Natural killer cell (primary cell): ENCODE measurements around the gene CMTM3. TPM values are rescaled to one million over a fixed set of nuclear protein-coding genes. Genes with fewer than 3 reads are reported as not detected.

ENCODE experiments used
- ATAC-seq, 3 donors: fragments of 150-1000 bp in 2 of 3; fragments of 200-7000 bp in 1 of 3; cut with Tn5 transposase; 1 replicate in 1 of 3; 2 replicates in 2 of 3; pipeline ENCODE4 v1.10.0; 2021; ENCODE audit warnings: mild to moderate bottlenecking in 2 of 3, moderate library complexity in 2 of 3
- DNase-seq, 2 donors: peaks; one replicate each; pipeline versions ENCODE4 v3.0.0 to v3.0.0-alpha.2; 2013 to 2021; ENCODE audit warnings: mixed read lengths in 1 of 2
- H3K27ac ChIP-seq: one replicate; pipeline ENCODE4 v1.5.1; 2013; ENCODE audit warnings: mild to moderate bottlenecking, low read length
- H3K27me3 ChIP-seq: one replicate; pipeline ENCODE4 v1.6.1; 2013; ENCODE audit warnings: low read length; ENCODE audit not compliant: control insufficient read depth, insufficient read depth
- H3K36me3 ChIP-seq: one replicate; pipeline ENCODE4 v1.6.1; 2013; ENCODE audit warnings: low read length; ENCODE audit not compliant: control insufficient read depth, insufficient read depth
- H3K4me1 ChIP-seq: one replicate; pipeline ENCODE4 v1.6.1; 2013; ENCODE audit warnings: low read length; ENCODE audit not compliant: control insufficient read depth, insufficient read depth
- H3K4me3 ChIP-seq: one replicate; pipeline ENCODE4 v1.5.1; 2013; ENCODE audit warnings: low read length
- H3K9me3 ChIP-seq: one replicate; pipeline ENCODE4 v1.6.1; 2013; ENCODE audit warnings: low read length; ENCODE audit not compliant: control insufficient read depth, insufficient read depth
- H3K27ac Mint-ChIP-seq, 2 donors: one replicate each; pipeline ENCODE4 v1.8.0; 2022; ENCODE audit warnings: mild to moderate bottlenecking in 2 of 2, mixed read lengths in 2 of 2, moderate library complexity in 1 of 2
- H3K27me3 Mint-ChIP-seq, 2 donors: one replicate each; pipeline ENCODE4 v1.8.0; 2022; ENCODE audit warnings: low read depth in 2 of 2, mixed read lengths in 2 of 2
- H3K36me3 Mint-ChIP-seq: one replicate; pipeline ENCODE4 v1.8.0; 2022; ENCODE audit warnings: mixed read lengths
- H3K4me1 Mint-ChIP-seq, 2 donors: one replicate each; pipeline ENCODE4 v1.8.0; 2022; ENCODE audit warnings: mixed read lengths in 2 of 2
- H3K4me3 Mint-ChIP-seq: one replicate; pipeline ENCODE4 v1.8.0; 2022; ENCODE audit warnings: mild to moderate bottlenecking, moderate library complexity, mixed read lengths
- H3K9me3 Mint-ChIP-seq, 2 donors: one replicate each; pipeline ENCODE4 v1.8.0; 2022; ENCODE audit warnings: mixed read lengths in 2 of 2
- CTCF ChIP-seq: fragments of 200-600 bp; IDR thresholded peaks from one replicate; pipeline ENCODE4 v1.8.0; 2022; ENCODE audit warnings: antibody characterized with exemption
- WGBS: methylation state at CpG from one replicate; pipeline ENCODE4 v1.1.7; 2013; ENCODE audit warnings: missing lambda C conversion rate; ENCODE audit not compliant: insufficient coverage; 5-methylcytosine and 5-hydroxymethylcytosine counted together
- intact Hi-C: fragments of 100-400 bp; cut with micrococcal nuclease; formaldehyde crosslinking; loops from one replicate; pipeline ENCODE4 v1.14.2; 2022
- total RNA-seq, 4 donors: library from RNA; stranded (reverse); fragments of 120-200 nt in 1 of 4; gene quantifications; one replicate each; pipeline versions ENCODE4 v1.2.3 to v1.2.4, GENCODE V29; 2013 to 2022

CMTM3 gene
- total RNA-seq, 3 donors from 2014 or later (not counting 1 experiment from before 2014, with no cell fraction given): 68.2 to 86.4 (median 85.0) TPM

GRCh38 chr16:66575060-66575459 lies 29.4 kb upstream of the CMTM3 start:
- no peak overlapping the region for H3K27ac Mint-ChIP-seq
- 100% methylated on average over 3 of the region's 3 CpGs for WGBS
- Histone ChIP-seq H3K9me3 (no peaks in the 10 kb centered on the region), H3K27me3 (peaks cover 13% of the 10 kb centered on the region), H3K27ac (no peak overlapping the region), H3K36me3 (peaks cover 3% of the 10 kb centered on the region), H3K4me1 (peaks cover 26% of the 10 kb centered on the region), H3K4me3 (no peak overlapping the region)
- H3K4me1 Mint-ChIP-seq: peaks cover 28 to 33% of the 10 kb centered on the region in 2 donors
- ATAC-seq (no peak), DNase-seq (no peak)
- H3K4me3 Mint-ChIP-seq: no peak overlapping the region
- peaks cover 12 to 21% of the 10 kb centered on the region in 2 donors for H3K27me3 Mint-ChIP-seq
- no peaks in the 10 kb centered on the region for H3K9me3 Mint-ChIP-seq
- no peak for TF ChIP-seq CTCF
- no peaks in the 10 kb centered on the region for H3K36me3 Mint-ChIP-seq
- intact Hi-C loops: no loop called here

GRCh38 chr16:66576296-66576695 lies 28.2 kb upstream of the CMTM3 start:
- TF ChIP-seq CTCF: no peak
- H3K27ac ChIP-seq: no peak overlapping the region
- no peaks in the 10 kb centered on the region for H3K9me3 Mint-ChIP-seq
- intact Hi-C loops: no loop called here
- 98% methylated on average over 5 of the region's 5 CpGs for WGBS
- no peak for ATAC-seq
- no peaks in the 10 kb centered on the region for H3K36me3 Mint-ChIP-seq
- peaks cover 26% of the 10 kb centered on the region for H3K4me1 ChIP-seq
- H3K4me3 Mint-ChIP-seq: no peak overlapping the region
- peaks cover 28% of the 10 kb centered on the region in 2 donors for H3K4me1 Mint-ChIP-seq
- H3K36me3 ChIP-seq: no peaks in the 10 kb centered on the region
- H3K9me3 ChIP-seq: no peaks in the 10 kb centered on the region
- no peak overlapping the region for H3K27ac Mint-ChIP-seq
- H3K27me3 ChIP-seq: peaks cover 14% of the 10 kb centered on the region
- no peak overlapping the region for H3K4me3 ChIP-seq
- DNase-seq: no peak
- peaks cover 12 to 30% of the 10 kb centered on the region in 2 donors for H3K27me3 Mint-ChIP-seq

DNA sequence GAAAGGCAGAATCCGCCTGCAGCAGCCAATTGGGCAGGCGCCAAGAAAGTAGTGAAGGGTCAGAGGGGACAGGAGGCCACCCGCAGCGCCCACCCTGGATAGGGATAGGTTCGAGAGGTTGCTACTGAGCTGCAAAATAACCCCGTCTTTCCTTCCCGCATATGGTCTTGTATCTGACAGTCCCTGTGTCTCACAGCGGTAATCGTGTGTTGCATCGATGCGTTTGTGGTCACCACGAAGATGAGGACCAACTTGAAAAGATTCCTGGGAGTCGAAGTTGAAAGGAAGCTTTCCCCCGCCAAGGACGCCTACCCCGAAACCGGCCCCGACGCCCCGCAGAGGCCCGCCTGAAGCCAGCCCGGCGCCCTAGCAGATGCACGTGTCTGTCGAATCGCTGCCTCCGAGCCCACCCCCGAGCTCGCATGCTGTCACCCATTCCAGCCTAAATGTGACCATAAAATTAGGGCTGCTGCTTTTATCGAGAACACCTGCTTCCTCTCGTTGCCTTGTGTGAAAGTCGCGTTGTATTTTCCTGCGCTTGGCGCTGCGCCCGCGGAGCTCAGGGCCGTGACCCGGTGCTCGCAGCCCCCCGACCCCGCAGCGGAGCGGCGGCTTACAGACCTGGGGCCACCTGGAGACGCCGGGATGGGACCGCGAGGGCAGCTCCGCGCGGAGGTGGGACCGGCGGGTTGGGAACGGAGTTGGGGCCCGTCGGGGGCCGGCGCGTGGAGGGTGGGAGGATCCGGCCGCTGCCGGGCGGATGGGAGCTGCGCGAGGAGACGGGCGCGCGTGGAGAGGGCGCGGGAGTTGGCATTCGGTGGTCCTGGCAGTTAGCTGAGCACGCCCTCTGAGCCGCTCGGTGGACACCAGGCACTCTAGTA lies 25.6 kb upstream of the CMTM3 start, which contains the start of gene CMTM2:
TSS of gene CMTM2 (plus strand) at position 813 of the 881 bp plus-strand sequence. CDS start 145 bp downstream, outside the sequence.
- Mint-ChIP-seq H3K9me3 (no peaks in the 10 kb centered on the region), H3K36me3 (no peaks in the 10 kb centered on the region), H3K27me3 (peaks cover 12 to 30% of the 10 kb centered on the region in 2 donors), H3K4me1 (peaks cover 13 to 18% of the 10 kb centered on the region in 2 donors), H3K4me3 (peak within 1 kb of the TSS; percentile 81), H3K27ac (peak within 1 kb of the TSS in 1 of 2 donors; percentile 36)
- WGBS: 13% methylated on average over 77 of the region's 77 CpGs
- peak within 1 kb of the TSS; percentile 7 for H3K4me3 ChIP-seq
- intact Hi-C loops: no loop called here
- H3K27ac ChIP-seq: no peak within 1 kb of the TSS
- H3K4me1 ChIP-seq: peaks cover 12% of the 10 kb centered on the region
- TF ChIP-seq CTCF: no peak
- ATAC-seq: peak in 2 of 3 donors; percentile 34 to 63
- no peaks in the 10 kb centered on the region for H3K9me3 ChIP-seq
- peaks cover 14% of the 10 kb centered on the region for H3K27me3 ChIP-seq
- no peaks in the 10 kb centered on the region for H3K36me3 ChIP-seq
- peak in 1 of 2 donors; percentile 44 for DNase-seq
